GM19372 (cell line): ENCODE data around the gene FMNL1.
"Not testable (repeated sequence)": the region's sequence is repeated elsewhere in the genome, so short reads cannot be mapped to it uniquely, and the experiment has no call there.

ENCODE experiments used
- ATAC-seq: cut with Tn5 transposase; IDR thresholded peaks from one replicate; pipeline ENCODE4 v1.9.1; 2021; ENCODE audit warnings: mild to moderate bottlenecking, low read depth, moderate library complexity; ENCODE audit not compliant: unreplicated experiment

FMNL1 gene

GRCh38 chr17:45234641-45235415, 13.1 kb downstream of the FMNL1 start:
- no peak for ATAC-seq

GRCh38 chr17:45235416-45236281, 14.0 kb downstream of the FMNL1 start:
- ATAC-seq, result no peak

- ATAC-seq, result no peak
These were observed 14.6 kb downstream of the FMNL1 start for GRCh38 chr17:45236282-45236606.

DNA sequence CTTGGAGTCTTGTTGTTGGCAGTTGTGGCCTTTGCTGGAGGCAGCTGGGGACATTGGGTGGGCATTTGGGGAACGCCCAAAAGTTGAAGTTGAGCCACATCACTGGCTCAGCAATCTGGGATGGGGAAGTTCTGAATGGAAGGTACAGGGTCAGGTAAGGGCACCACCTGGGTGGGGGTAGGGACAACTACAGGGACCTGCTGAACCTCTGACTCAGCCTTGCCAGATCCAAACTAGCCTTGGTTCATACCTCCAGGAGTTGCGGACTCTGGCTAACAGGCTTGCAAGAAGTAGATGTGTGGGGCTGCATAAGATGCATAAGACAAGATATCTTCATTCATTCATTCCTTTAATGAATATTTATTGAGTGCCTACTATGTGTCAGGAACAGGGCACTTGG, 16.0 kb downstream of the FMNL1 start:
- no peak for ATAC-seq

DNA sequence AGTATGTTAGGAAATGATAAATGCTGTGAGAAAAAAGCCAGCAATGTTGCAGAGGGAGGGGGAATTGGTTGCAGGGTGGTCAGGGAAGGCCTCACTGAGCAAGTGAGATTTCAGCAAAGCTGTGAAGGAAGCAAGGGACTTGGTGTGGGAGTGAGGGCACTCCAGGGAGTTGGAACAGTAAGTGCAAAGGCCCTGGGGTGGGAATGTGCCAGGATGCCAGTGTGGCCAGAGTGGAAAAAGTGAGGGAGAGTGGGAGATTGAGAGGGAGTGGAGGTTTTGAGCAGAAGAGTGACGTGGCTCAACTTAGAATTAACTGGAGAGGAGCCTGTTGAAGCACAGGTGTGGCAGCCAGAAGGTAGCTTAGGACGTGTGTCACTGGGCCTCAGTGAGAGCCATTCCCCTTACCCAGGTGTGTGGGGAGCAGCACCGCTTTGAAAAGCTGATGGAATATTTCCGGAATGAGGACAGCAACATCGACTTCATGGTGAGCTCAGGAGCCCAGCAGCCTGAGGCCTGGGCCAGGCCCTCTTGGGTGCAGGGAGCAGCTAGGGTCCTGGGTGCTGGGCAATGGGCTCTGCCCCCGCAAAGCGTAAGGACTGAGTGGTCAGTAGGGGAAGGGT, 16.6 kb downstream of the FMNL1 start:
- no peak for ATAC-seq

GRCh38 chr17:45240905-45241327, 19.2 kb downstream of the FMNL1 start:
- no peak for ATAC-seq

- no peak for ATAC-seq
These were observed 19.8 kb downstream of the FMNL1 start for GRCh38 chr17:45241328-45242028.

DNA sequence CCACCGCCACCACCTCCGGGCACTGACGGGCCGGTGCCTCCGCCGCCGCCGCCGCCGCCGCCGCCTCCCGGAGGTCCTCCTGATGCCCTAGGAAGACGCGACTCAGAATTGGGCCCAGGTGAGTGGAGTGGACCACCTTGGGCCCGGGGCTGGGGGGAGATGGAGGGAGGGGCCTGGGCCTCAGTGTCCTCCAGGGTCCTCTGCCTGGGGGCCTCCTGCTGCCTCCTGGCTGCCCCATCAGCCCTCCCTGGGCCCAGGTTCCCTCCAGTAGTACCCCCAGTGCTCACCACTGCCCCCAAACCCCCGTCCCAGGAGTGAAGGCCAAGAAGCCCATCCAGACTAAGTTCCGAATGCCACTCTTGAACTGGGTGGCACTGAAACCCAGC, 20.3 kb downstream of the FMNL1 start:
- no peak for ATAC-seq

DNA sequence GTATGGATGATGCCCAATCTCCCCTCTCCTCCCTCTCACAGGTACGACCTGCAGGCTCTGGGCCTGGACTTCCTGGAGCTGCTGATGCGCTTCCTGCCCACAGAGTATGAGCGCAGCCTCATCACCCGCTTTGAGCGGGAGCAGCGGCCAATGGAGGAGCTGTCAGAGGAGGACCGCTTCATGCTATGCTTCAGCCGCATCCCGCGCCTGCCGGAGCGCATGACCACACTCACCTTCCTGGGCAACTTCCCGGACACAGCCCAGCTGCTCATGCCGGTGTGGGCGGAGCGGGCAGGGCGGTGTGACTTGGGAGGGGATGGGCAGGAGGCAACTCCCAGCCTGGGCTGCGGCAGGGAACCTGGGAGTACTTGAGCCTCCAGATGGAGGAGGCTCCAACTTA, 22.1 kb downstream of the FMNL1 start:
- ATAC-seq, result no peak

GRCh38 chr17:45244725-45245656, 23.3 kb downstream of the FMNL1 start:
- ATAC-seq, result no peak

GRCh38 chr17:45246338-45246737, 24.7 kb downstream of the FMNL1 start:
- no peak for ATAC-seq

GRCh38 chr17:45246861-45247428, 25.3 kb downstream of the FMNL1 start:
- no peak for ATAC-seq

DNA sequence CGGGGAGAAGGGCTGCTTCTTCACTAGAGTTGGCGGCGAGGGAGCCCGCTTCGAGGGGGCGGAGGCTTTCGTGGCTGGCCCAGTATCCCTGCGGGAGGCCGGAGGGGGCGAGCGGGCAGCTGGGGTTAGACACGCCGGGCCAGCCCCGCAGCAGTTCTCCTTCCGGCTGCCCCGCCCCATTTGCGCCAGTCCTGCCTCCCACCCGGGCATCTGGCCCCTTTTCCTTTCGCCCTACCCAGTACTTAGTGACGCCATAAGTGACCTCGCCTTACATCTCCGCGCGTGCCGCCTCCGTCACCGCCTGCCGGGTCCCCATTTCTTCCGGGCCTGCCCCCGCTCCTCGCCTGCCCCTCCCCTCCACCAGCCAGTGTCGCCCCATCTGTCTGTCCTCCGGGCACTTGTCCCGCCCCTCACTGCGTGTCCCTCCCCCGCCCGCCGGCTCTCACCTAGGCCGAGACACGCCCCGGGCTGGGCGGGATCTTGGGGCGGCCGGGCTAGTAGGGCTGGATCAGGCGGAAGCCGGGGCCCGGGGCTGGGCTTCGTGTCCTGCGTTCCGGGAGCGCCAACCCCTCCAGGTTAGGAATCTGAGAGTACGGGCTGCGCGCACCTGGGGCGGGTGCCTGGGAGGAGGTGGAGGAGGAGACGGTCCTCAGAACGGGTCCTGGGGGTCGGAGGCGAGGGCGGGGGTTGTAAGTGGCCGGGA, 25.9 kb downstream of the FMNL1 start:
- peak; percentile 78 for ATAC-seq

GRCh38 chr17:45248132-45248957, 26.7 kb downstream of the FMNL1 start:
- peak; percentile 44 for ATAC-seq

DNA sequence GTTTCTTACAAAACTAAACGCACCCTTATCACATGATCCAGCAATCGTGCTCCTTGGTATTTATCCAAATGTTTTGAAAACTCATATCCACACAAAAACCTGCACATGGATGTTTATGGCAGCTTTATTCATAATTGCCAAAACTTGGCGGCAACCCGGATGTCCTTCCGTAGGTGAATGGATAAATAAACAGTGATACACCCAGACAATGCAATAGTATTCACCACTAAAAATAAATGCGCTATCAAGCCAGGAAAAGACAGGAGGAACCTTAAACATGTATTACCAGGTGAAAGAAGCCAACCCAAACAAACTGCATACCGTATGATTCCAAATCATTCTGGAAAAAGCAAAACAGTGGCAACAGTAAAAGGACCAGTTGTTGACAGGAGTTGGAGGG, 30.2 kb downstream of the FMNL1 start:
- ATAC-seq, result no peak

GRCh38 chr17:45253237-45253636, 31.6 kb downstream of the FMNL1 start:
- ATAC-seq, result not testable (repeated sequence)

DNA sequence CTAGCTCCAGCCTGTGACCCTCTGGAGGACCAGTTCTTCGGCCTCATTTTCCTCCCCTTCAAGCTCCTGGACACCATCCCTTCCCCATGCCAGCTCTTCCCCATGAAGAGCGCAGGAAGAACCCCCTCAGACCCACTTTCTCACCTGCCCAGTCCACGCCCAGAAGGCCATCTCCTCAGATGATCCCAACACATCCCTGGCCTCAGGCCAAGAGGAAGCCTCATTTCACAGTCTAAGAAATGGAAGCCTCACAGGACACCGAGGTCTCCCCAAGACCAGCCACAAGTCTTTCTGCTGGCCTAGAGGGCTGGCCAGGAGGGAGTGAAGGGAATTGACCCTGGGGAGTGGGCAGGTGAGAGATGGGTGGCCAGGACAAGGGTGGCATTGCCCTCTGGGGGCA, 32.2 kb downstream of the FMNL1 start:
- no peak for ATAC-seq

- ATAC-seq, result no peak
These were observed 33.7 kb downstream of the FMNL1 start for GRCh38 chr17:45255358-45255757.
